ENCODE results near the gene RASSF7.

RASSF7 gene

GRCh38 chr11:613369-613968 is 52.7 kb downstream of the RASSF7 start:
- DNase-seq (ENCODE audit: low spot score) = peak; percentile 83
- in situ Hi-C loops (cut with MboI; ENCODE audit: low sequenced_read_pairs, unreplicated experiment) = no loop called here
- no peak for TF ChIP-seq CTCF (IDR thresholded peaks at IDR 0.05; ENCODE audit: borderline replicate concordance, control extremely low read depth, extremely low read depth, insufficient read depth, missing control alignments)

Data from GM13976 (cell line).